HEK293 (cell line): ENCODE results near the gene ZNF423.

Experiments
- CTCF ChIA-PET: fragments of 350-600 bp; formaldehyde crosslinking; extraction: SDS; loops from one replicate; lab custom pipeline; 2021; ENCODE audit warnings: antibody characterized with exemption; lab: Yijun Ruan, JAX
- POLR2A ChIA-PET: fragments of 300-600 bp; formaldehyde crosslinking; extraction: SDS; loops from one replicate; lab custom pipeline; 2020; ENCODE audit warnings: antibody characterized with exemption, inconsistent platforms; lab: Yijun Ruan, JAX
- H3K27ac ChIP-seq: fragments of 200-500 bp; sonication (Bioruptor generic); 2 replicates; pipeline ENCODE4 v1.5.1; 2014; ENCODE audit warnings: low read depth, low read length, control low read depth, inconsistent platforms; ENCODE audit errors: extremely low read depth
- H3K36me3 ChIP-seq, 2 experiments: fragments of 200-500 bp in 1 of 2; sonication (Bioruptor generic) in 1 of 2; 1 replicate in 1 of 2; 2 replicates in 1 of 2; pipeline ENCODE4 v1.5.1; 2014 to 2017; ENCODE audit warnings: inconsistent platforms in 2 of 2, low read length in 2 of 2; ENCODE audit not compliant: control insufficient read depth in 2 of 2, insufficient read depth in 1 of 2
- H3K4me1 ChIP-seq: fragments of 200-500 bp; sonication (Bioruptor generic); 2 replicates; pipeline ENCODE4 v1.5.1; 2014; ENCODE audit warnings: mild to moderate bottlenecking, low read length, inconsistent platforms; ENCODE audit not compliant: control insufficient read depth, insufficient read depth
- H3K4me3 ChIP-seq: 2 replicates; pipeline ENCODE4 v1.5.1; 2011; ENCODE audit warnings: low read depth, mild to moderate bottlenecking, control low read depth, low read length, moderate library complexity
- H3K9me3 ChIP-seq: fragments of 200-500 bp; sonication (Bioruptor generic); 2 replicates; pipeline ENCODE4 v1.5.1; 2014; ENCODE audit warnings: low read depth, low read length, inconsistent platforms; ENCODE audit not compliant: control insufficient read depth, insufficient read depth
- BCL11A ChIP-seq: fragments of 450-650 bp; formaldehyde crosslinking; IDR thresholded peaks from 2 replicates; pipeline ENCODE4 v1.5.1; 2016; ENCODE audit warnings: low read depth, missing biosample characterization, missing genetic modification characterization
- CTCF ChIP-seq: fragments of 450-650 bp; formaldehyde crosslinking; IDR thresholded peaks from 2 replicates; pipeline ENCODE4 v1.5.1; 2016; ENCODE audit warnings: missing biosample characterization, missing genetic modification characterization
- MZF1 ChIP-seq: fragments of 450-650 bp; formaldehyde crosslinking; IDR thresholded peaks from 2 replicates; pipeline ENCODE4 v1.5.1; 2017; ENCODE audit warnings: missing biosample characterization, missing genetic modification characterization, borderline replicate concordance
- PRDM10 ChIP-seq: fragments of 450-650 bp; formaldehyde crosslinking; IDR thresholded peaks from 2 replicates; pipeline ENCODE4 v1.5.1; 2016; ENCODE audit warnings: missing biosample characterization, missing genetic modification characterization
- SCRT2 ChIP-seq: fragments of 450-650 bp; formaldehyde crosslinking; IDR thresholded peaks from 2 replicates; pipeline ENCODE4 v1.5.1; 2016; ENCODE audit warnings: missing biosample characterization, missing genetic modification characterization
- TCF7L2 ChIP-seq: IDR thresholded peaks from 2 replicates; pipeline ENCODE4 v1.6.1; 2011; ENCODE audit warnings: low read depth, mild to moderate bottlenecking, inconsistent platforms, low read length, moderate library complexity, borderline replicate concordance
- WT1 ChIP-seq: fragments of 450-650 bp; formaldehyde crosslinking; IDR thresholded peaks from 2 replicates; pipeline ENCODE4 v1.5.1; 2016; ENCODE audit warnings: missing biosample characterization, missing genetic modification characterization
- YY2 ChIP-seq: fragments of 450-650 bp; formaldehyde crosslinking; IDR thresholded peaks from 2 replicates; pipeline ENCODE4 v1.5.1; 2016; ENCODE audit warnings: missing biosample characterization, missing genetic modification characterization
- ZBTB11 ChIP-seq: fragments of 450-650 bp; formaldehyde crosslinking; conservative IDR thresholded peaks from 2 replicates; pipeline ENCODE4 v1.5.1; 2016; ENCODE audit warnings: low read depth, missing biosample characterization, missing genetic modification characterization
- ZNF2 ChIP-seq: fragments of 450-650 bp; formaldehyde crosslinking; IDR thresholded peaks from 2 replicates; pipeline ENCODE4 v1.5.1; 2016; ENCODE audit warnings: missing biosample characterization, missing genetic modification characterization
- ZNF280C ChIP-seq: fragments of 450-650 bp; formaldehyde crosslinking; IDR thresholded peaks from 2 replicates; pipeline ENCODE4 v1.5.1; 2016; ENCODE audit warnings: missing biosample characterization, missing genetic modification characterization
- ZNF302 ChIP-seq: fragments of 450-650 bp; formaldehyde crosslinking; IDR thresholded peaks from 2 replicates; pipeline ENCODE4 v1.5.1; 2016; ENCODE audit warnings: missing biosample characterization, missing genetic modification characterization, low read depth
- ZNF423 ChIP-seq: fragments of 450-650 bp; formaldehyde crosslinking; IDR thresholded peaks from 2 replicates; pipeline ENCODE4 v1.5.1; 2016; ENCODE audit warnings: missing biosample characterization, missing genetic modification characterization
- ZNF473 ChIP-seq: fragments of 450-650 bp; formaldehyde crosslinking; IDR thresholded peaks from 2 replicates; pipeline ENCODE4 v1.5.1; 2017; ENCODE audit warnings: missing biosample characterization, missing genetic modification characterization
- ZNF521 ChIP-seq: fragments of 450-650 bp; formaldehyde crosslinking; IDR thresholded peaks from 2 replicates; pipeline ENCODE4 v1.5.1; 2017; ENCODE audit warnings: missing biosample characterization, mild to moderate bottlenecking, missing genetic modification characterization
- ZNF529 ChIP-seq: fragments of 450-650 bp; formaldehyde crosslinking; IDR thresholded peaks from 2 replicates; pipeline ENCODE4 v1.5.1; 2017; ENCODE audit warnings: missing genetic modification characterization, missing biosample characterization; ENCODE audit not compliant: insufficient replicate concordance
- ZNF561 ChIP-seq: fragments of 450-650 bp; IDR thresholded peaks from 2 replicates; pipeline ENCODE4 v1.5.1; 2018; ENCODE audit warnings: missing biosample characterization, missing genetic modification characterization, borderline replicate concordance
- ZNF596 ChIP-seq: fragments of 450-650 bp; IDR thresholded peaks from 2 replicates; pipeline ENCODE4 v1.5.0; 2018; ENCODE audit warnings: missing biosample characterization, mild to moderate bottlenecking, missing genetic modification characterization, moderate library complexity
- ZNF621 ChIP-seq: fragments of 450-650 bp; formaldehyde crosslinking; IDR thresholded peaks from 2 replicates; pipeline ENCODE4 v1.5.1; 2017; ENCODE audit warnings: missing biosample characterization, missing genetic modification characterization
- ZNF692 ChIP-seq: fragments of 450-650 bp; formaldehyde crosslinking; IDR thresholded peaks from 2 replicates; pipeline ENCODE4 v1.5.1; 2016; ENCODE audit warnings: missing biosample characterization, missing genetic modification characterization
- ZNF791 ChIP-seq: fragments of 450-650 bp; formaldehyde crosslinking; IDR thresholded peaks from 2 replicates; pipeline ENCODE4 v1.5.1; 2016; ENCODE audit warnings: missing biosample characterization, missing genetic modification characterization
- ZXDB ChIP-seq: fragments of 450-650 bp; formaldehyde crosslinking; IDR thresholded peaks from 2 replicates; pipeline ENCODE4 v1.5.1; 2016; ENCODE audit warnings: missing biosample characterization, missing genetic modification characterization

Gene ZNF423

GRCh38 chr16:49458243-49458642 is 397.7 kb downstream of the ZNF423 start:
- Histone ChIP-seq H3K4me1 (no peaks in the 10 kb centered on the region), H3K27ac (no peak overlapping the region), H3K9me3 (no peaks in the 10 kb centered on the region), H3K36me3 (no peaks in the 10 kb centered on the region), H3K4me3 (no peak overlapping the region)
- CTCF ChIA-PET = no interaction called here
- POLR2A ChIA-PET = no interaction called here
- TF ChIP-seq ZNF621 (tag by site-specific recombination) (no peak), PRDM10 (tag by site-specific recombination) (no peak), ZXDB (no peak), CTCF (tag by site-specific recombination) (no peak), YY2 (tag by site-specific recombination) (no peak), ZNF302 (no peak), ZNF2 (no peak), BCL11A (tag by site-specific recombination) (no peak)

GRCh38 chr16:49457196-49457595 is 398.7 kb downstream of the ZNF423 start:
- Histone ChIP-seq H3K4me3 (no peak overlapping the region), H3K9me3 (no peaks in the 10 kb centered on the region), H3K36me3 (no peaks in the 10 kb centered on the region), H3K27ac (no peak overlapping the region), H3K4me1 (no peaks in the 10 kb centered on the region)
- CTCF ChIA-PET = no interaction called here
- POLR2A ChIA-PET = no interaction called here
- no peak for TF ChIP-seq ZNF791 (tag by site-specific recombination)
- TF ChIP-seq ZNF692 = no peak
- TF ChIP-seq ZNF473 (tag by site-specific recombination) = no peak
- no peak for TF ChIP-seq ZNF561 (tag by site-specific recombination)
- TF ChIP-seq WT1 = no peak
- no peak for TF ChIP-seq ZNF423
- TF ChIP-seq ZNF521 (tag by site-specific recombination) = no peak
- TF ChIP-seq TCF7L2 = no peak
- no peak for TF ChIP-seq ZNF280C (tag by site-specific recombination)
- no peak for TF ChIP-seq ZNF529 (tag by site-specific recombination)
- TF ChIP-seq ZNF596 (tag by site-specific recombination) = no peak
- no peak for TF ChIP-seq ZBTB11 (tag by site-specific recombination)
- no peak for TF ChIP-seq ZNF2
- TF ChIP-seq MZF1 = no peak
- TF ChIP-seq SCRT2 = no peak
